Forelimb muscle (tissue), 1 donor: Measurements from ENCODE around the gene WTAP. TPM values are rescaled to one million over a fixed set of nuclear protein-coding genes. Genes with fewer than 3 reads are reported as not detected.
"Not testable (repeated sequence)": the region's sequence is repeated elsewhere in the genome, so short reads cannot be mapped to it uniquely, and the experiment has no call there.

Source experiments
- DNase-seq: peaks from one replicate; pipeline ENCODE4 v3.0.0-alpha.2; 2013; ENCODE audit warnings: low read depth
- polyA plus RNA-seq: library from polyadenylated mRNA; unstranded; fragments of 120-200 nt; gene quantifications from one replicate; pipeline ENCODE4 v1.2.1, GENCODE V29; 2013; ENCODE audit not compliant: insufficient read length

The WTAP gene
- polyA plus RNA-seq, 1 donor, result 64.7 TPM

DNA sequence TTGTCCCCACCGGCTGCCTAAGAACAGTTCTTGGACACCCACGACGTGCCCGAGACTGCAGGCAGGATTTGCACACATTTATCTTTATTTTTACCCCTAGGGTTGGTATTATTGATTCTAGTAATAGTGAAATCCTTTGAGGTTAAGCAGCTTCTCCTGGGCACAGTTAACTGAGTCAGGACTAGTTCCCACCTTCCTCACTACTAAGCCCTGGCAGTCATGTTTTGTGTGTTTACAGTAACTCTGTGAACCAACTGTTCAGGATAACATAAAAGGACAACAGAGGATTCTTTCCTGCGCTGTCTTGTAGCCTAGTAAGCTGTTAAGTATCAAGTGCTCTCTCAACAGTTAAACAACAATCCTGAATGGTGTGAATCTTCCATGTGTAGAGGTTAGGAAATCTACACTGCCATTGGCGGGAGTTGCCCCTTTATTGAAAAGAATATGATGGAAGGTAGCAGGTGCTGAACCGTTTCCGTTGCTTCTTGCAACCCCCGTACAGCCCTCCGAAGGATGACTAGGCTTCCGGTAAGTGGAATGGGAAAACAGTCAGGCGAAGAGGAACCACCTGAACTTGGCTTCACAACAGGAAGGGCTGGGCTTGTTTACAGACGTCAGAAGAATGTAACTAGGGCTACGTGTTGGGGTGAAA lies 33.3 kb upstream of the WTAP start:
- no peak for DNase-seq

GRCh38 chr6:159695984-159696383 lies 31.3 kb upstream of the WTAP start:
- no peak for DNase-seq

DNA sequence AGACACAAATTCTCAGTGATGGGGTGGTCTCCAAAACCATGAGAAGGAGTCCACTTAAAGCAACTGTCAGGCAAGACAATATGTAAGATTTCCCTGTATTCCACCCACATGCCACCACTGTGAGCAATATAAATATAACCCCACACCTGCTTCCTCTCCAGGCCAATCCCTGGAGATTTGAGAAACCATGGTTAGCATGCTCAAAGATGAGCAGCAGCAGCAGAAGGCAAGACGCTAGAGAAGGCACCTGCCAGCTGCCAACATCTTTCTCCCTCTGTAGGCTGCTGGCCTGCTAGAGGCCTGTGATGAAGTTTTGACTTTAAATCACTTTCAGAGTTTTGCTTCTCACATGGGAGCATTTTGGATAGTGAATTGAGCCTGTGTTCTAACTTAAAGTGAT lies 26.3 kb upstream of the WTAP start:
- DNase-seq, result no peak

DNA sequence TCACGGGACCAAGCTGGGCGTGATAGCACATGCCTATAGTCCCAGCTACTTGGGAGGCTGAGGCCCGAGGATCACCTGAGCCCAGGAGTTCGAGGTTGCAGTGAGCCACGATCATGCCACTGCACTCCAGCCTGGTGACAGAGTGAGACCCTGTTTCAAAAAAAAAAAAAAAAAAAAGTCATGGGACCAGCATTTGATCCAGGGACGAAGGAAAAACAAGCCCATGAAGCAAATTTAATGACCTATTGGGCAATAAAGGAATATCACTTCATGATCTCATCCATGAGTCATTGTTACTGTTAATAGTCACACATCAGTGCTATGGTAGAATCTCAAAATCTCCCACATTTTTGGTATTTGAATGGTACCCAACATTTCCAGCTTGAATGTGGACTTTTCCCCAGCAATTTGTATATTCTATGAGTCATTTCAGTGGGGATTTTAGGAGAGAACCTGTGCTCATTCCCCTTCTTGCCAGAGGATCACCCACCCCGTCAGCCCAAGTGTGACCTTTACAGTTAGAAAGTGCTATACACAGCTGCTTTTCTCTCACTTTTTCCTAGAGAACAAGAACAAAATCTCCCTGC lies 25.8 kb upstream of the WTAP start:
- no peak for DNase-seq

DNA sequence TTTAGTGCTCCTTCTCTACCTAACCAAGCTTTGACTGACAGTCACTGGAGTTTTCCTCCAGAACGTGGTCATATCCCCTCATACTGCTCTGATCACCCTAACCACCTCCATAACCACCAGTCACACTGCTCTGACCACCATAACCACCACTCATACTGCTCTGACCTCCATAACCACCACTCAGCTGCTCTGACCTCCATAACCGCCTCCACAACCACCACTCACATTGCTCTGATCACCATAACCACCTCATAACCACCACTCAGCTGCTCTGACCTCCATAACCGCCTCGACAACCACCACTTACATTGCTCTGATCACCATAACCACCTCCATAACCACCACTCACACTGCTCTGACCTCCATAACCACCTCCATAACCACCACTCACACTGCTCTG lies 16.7 kb upstream of the WTAP start:
- DNase-seq, result not testable (repeated sequence)

DNA sequence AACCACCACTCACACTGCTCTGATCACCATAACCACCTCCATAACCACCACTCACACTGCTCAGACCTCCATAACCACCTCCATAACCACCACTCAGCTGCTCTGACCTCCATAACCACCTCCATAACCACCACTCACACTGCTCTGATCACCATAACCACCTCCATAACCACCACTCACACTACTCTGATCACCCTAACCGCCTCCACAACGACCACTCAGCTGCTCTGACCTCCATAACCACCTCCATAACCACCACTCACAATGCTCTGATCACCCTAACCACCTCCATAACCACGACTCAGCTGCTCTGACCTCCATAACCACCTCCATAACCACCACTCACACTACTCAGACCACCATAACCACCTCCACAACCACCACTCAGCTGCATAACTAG lies 14.9 kb upstream of the WTAP start:
- not testable (repeated sequence) for DNase-seq

DNA sequence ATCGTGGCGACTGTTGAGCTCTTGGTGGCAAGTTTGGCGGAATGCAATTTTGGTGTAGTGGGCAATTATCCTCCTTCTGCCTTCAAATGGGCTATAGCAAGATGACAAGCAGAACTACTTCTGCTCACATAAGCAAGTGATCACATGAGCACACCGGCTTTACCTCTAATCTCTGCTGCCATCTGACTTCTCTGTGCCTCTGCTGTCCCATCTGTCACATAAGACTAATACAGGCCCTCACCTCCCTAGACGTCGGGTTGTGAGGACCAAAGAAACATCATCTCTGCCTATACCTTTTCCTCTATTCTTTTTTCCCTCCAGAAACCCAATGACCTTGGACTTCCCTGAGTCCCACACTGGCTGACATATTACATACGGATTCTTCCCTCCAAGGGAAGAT lies 13.3 kb upstream of the WTAP start:
- DNase-seq, result no peak

GRCh38 chr6:159714404-159714803 lies 12.9 kb upstream of the WTAP start:
- no peak for DNase-seq

DNA sequence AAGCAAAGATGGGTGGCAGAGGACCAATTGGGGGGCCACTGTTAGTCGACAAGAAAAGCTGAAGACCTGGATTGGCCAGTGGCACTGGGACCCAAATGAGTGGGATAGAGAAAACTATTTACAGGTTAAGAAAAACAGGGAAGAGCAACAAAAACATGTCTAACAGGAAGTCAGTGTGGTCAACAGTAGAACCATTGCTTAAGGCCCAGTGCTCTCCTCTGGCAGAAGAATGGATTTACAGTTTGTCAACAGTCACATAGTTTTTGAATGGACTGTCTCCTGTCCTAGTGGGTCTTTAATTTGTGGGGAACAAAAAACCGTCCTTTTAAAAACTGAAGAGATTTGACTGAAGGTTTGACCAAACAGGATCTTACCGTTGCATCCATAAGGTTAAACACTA lies 12.1 kb upstream of the WTAP start:
- no peak for DNase-seq

DNA sequence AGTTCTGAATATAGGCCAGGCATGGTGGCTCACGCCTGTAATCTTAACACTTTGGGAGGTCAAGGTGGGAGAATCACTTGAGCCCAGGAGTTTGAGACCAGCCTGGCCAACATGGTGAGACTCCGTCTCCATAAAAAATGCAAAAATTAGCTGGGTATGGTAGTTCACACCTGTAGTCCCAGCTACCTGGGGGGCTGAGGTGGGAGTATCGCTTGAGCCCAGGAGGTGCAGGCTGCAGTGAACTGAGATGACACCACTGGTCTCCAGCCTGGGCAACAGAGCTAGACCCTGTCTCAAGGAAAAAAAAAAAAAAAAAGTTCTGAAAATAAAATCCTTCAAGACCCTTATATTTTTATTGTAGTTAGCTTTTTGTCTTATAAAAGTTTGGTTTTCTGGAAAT lies 11.7 kb upstream of the WTAP start:
- DNase-seq, result no peak

DNA sequence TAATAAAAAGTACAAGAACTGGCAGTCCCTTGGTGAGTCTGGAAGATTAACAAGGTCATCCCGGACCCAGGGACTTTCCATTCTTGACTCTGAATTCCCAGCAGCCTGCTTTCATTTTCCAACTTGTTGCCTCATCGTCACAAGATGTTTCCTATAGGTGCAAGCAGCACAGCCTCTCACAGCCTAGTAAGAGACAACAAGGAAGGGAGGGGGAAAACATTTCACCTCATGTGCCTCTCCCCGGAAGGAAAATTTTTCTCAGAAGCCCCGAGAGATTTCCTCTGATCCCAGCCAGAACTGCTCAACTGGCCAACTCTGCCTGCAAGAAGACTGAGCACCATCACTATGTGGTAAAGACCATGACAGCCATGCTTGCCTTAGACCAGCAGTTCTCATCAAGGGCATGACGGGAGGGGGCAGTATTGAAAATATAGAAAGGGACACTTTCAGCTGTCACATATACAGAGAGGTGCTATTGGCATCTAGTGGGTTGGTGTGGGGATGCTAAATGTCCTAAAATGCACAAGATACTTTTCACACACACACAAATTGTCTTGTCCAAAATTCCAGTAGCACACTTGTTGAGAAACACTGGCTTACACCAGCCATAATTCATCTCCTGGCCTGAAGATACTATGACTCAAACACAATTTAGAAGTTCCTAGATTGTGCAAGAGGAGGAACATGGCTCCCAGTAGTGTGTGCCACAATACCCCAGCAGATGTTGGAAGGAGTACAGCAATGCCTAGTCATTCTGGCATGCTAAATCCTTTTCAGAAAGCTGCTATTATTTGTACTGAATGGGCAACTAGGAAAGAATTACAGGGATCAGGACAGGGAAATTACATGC lies 10.8 kb upstream of the WTAP start:
- no peak for DNase-seq

GRCh38 chr6:159718634-159719033 lies 8.7 kb upstream of the WTAP start:
- DNase-seq, result no peak

DNA sequence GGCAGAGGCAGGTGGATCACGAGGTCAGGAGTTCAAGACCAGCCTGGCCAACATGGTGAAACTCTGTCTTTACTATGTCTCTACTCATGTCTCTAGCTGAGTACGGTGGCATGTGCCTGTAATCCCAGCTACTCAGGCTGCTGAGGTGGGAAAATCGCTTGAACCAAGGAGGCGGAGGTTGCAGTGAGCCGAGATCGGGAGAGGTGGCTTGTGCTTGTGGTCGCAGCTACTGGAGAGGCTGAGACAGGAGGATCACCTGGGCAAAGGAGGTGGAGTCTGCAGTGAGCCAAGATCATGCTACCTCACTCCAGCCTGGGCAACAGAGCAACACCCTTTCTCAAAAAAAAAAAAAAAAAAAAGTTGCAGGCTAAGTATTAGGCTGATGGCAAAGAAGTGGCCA lies 8.0 kb upstream of the WTAP start:
- no peak for DNase-seq

DNA sequence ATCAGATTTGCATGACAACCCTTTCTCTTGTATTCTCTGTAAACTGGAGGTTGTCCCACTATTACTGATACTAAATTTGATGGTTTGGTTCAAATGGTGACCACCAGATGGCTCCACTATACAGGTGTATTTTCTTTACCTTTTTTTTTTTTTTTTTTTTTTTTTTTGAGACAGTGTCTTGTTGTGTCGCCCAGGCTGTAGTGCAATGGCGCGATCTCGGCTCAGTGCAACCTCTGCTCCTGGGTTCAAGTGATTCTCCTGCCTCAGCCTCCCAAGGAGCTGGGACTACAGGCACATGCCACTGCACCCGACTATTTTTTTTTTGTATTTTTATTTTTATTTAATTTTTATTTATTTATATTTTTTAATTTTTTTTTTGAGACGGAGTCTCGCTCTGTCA lies 6.6 kb upstream of the WTAP start:
- DNase-seq, result no peak

- not testable (repeated sequence) for DNase-seq
Observed at GRCh38 chr6:159721981-159722380, 5.3 kb upstream of the WTAP start.

DNA sequence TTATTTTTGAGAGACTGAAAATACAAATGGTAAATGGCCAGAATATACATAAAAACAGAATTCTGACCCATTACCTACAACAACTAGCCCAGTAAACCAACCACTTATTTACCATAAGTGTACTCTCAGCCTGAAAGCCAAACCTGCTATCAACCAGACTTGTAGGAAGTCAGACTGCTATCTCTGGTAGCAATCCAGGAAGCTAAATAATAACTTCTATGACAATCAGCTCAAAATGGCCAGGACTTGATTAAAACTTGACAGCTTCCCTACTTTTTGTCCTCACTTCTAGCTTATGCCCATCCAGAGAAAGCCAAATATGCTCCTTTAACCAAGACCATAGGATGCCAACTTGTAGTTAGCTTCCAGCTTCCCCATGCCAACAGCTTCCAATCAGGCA lies 4.7 kb upstream of the WTAP start:
- no peak for DNase-seq

GRCh38 chr6:159723259-159723658 lies 4.0 kb upstream of the WTAP start:
- DNase-seq, result no peak

- DNase-seq, result no peak
Observed at GRCh38 chr6:159724778-159725177, 2.5 kb upstream of the WTAP start.

DNA sequence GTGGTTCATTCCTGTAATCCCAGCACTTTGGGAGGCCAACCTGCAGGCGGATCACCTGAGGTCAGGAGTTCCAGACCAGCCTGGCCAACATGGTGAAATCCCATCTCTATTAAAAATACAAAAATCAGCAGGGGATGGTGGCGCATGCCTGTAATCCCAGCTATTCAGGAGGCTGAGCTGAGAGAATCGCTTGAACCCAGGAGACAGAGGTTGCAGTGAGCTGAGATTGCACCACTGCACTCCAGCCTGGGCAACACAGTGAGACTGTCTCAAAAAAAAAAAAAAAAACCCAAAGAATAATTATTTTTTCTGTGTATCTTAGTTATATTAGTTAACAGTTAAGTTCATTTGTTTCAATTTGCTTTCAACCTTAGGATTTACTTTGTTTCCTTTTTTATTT lies 2.1 kb upstream of the WTAP start:
- DNase-seq, result not testable (repeated sequence)

GRCh38 chr6:159726255-159726917 lies 920 bp upstream of the WTAP start:
- DNase-seq, result no peak

DNA sequence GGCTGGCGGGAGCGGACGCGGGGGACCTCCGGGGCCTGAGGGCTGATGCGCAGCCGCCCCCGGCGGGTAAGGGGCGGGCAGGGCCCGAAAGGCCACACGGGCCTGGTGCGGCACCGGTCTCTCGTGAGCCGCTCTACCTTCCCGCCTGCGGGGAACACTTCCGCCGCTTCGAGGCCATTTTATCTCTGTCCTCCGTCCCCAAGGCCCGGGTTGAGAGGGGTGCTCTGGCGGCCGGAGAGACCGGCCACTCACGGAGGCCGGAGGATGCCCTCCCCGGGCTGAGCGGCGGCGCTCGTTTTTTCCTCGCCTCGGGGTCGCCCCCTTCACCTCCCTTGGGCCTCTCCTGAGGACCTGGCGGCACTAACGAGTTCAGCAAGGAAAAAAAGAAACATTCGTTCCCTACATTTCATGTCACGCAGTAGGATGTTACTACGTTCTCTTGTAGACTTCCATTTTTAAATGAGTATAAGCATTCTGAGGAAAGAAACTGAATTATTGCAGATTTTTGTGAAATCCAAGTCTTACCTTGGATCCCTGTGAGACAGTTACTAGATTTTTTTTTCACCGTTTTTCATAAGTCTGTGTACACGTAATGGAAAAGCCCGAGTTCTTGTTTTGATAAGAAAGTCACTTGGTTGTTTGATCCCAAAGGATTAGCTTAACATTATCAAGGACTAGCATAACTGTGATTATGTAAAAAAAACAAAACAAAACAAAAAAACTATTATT lies 575 bp downstream of the WTAP start:
- DNase-seq, result no peak

- no peak for DNase-seq
Observed at GRCh38 chr6:159728531-159728964, 1.2 kb downstream of the WTAP start.
